Measurements from ENCODE around the gene MAPK10. TPM values are rescaled to one million over a fixed set of nuclear protein-coding genes. Genes with fewer than 3 reads are reported as not detected.

MAPK10 gene
- total RNA-seq, 1 donor from 2014 or later: 30.7 TPM

GRCh38 chr4:86131456-86131855 lies 228.4 kb downstream of the MAPK10 start:
- no peak overlapping the region for H3K4me3 ChIP-seq
- intact Hi-C loops (cut with DNase I): no loop called here
- H3K9me3 ChIP-seq: no peaks in the 10 kb centered on the region
- ATAC-seq: no peak
- no peaks in the 10 kb centered on the region for H3K27me3 ChIP-seq (ENCODE audit: low read depth)
- H3K27ac ChIP-seq: no peak overlapping the region
- DNase-seq: no peak
- H3K4me1 ChIP-seq: no peaks in the 10 kb centered on the region
- TF ChIP-seq CTCF (IDR thresholded peaks at IDR 0.05): no peak
- no peaks in the 10 kb centered on the region for H3K36me3 ChIP-seq

- Histone ChIP-seq H3K27ac (no peak overlapping the region), H3K27me3 (ENCODE audit: low read depth) (no peaks in the 10 kb centered on the region), H3K9me3 (no peaks in the 10 kb centered on the region), H3K4me1 (no peaks in the 10 kb centered on the region), H3K36me3 (no peaks in the 10 kb centered on the region), H3K4me3 (no peak overlapping the region)
- no peak for TF ChIP-seq CTCF (IDR thresholded peaks at IDR 0.05)
- DNase-seq (no peak), ATAC-seq (no peak)
- intact Hi-C loops (cut with DNase I): no loop called here
These were observed 229.5 kb downstream of the MAPK10 start for GRCh38 chr4:86130160-86130933.

GRCh38 chr4:86129546-86129945 lies 230.3 kb downstream of the MAPK10 start:
- no peaks in the 10 kb centered on the region for H3K9me3 ChIP-seq

GRCh38 chr4:86122404-86122803 lies 237.4 kb downstream of the MAPK10 start:
- Histone ChIP-seq H3K4me1 (no peaks in the 10 kb centered on the region), H3K27ac (no peak overlapping the region), H3K27me3 (ENCODE audit: low read depth) (no peaks in the 10 kb centered on the region), H3K4me3 (no peak overlapping the region), H3K36me3 (no peaks in the 10 kb centered on the region), H3K9me3 (no peaks in the 10 kb centered on the region)
- intact Hi-C loops (cut with DNase I): no loop called here
- no peak for DNase-seq
- no peak for TF ChIP-seq CTCF (IDR thresholded peaks at IDR 0.05)
- ATAC-seq: no peak

More at GRCh38 chr4:86129546-86129945, 230.3 kb downstream of the MAPK10 start:
- H3K4me1 ChIP-seq: no peaks in the 10 kb centered on the region
- H3K36me3 ChIP-seq: no peaks in the 10 kb centered on the region
- H3K27ac ChIP-seq: no peak overlapping the region
- no peak for TF ChIP-seq CTCF (IDR thresholded peaks at IDR 0.05)
- no peak for DNase-seq
- no peak for ATAC-seq
- H3K27me3 ChIP-seq (ENCODE audit: low read depth): no peaks in the 10 kb centered on the region
- intact Hi-C loops (cut with DNase I): no loop called here
- H3K4me3 ChIP-seq: no peak overlapping the region

- no peak overlapping the region for H3K4me3 ChIP-seq
- intact Hi-C loops (cut with DNase I): no loop called here
- DNase-seq: no peak
These were observed 241.1 kb downstream of the MAPK10 start for GRCh38 chr4:86118711-86119110.

More at GRCh38 chr4:86118711-86119110, 241.1 kb downstream of the MAPK10 start:
- Histone ChIP-seq H3K27me3 (ENCODE audit: low read depth) (no peaks in the 10 kb centered on the region), H3K36me3 (no peaks in the 10 kb centered on the region), H3K4me1 (no peaks in the 10 kb centered on the region), H3K9me3 (no peaks in the 10 kb centered on the region), H3K27ac (no peak overlapping the region)
- TF ChIP-seq CTCF (IDR thresholded peaks at IDR 0.05): no peak
- no peak for ATAC-seq
